NCI-H524 (cell line): Measurements from ENCODE around the gene MFRP.

Experiments
- DNase-seq, 2 experiments: peaks; one replicate each; lab custom pipeline; 2025; lab: John Stamatoyannopoulos, UW

The MFRP gene

DNA sequence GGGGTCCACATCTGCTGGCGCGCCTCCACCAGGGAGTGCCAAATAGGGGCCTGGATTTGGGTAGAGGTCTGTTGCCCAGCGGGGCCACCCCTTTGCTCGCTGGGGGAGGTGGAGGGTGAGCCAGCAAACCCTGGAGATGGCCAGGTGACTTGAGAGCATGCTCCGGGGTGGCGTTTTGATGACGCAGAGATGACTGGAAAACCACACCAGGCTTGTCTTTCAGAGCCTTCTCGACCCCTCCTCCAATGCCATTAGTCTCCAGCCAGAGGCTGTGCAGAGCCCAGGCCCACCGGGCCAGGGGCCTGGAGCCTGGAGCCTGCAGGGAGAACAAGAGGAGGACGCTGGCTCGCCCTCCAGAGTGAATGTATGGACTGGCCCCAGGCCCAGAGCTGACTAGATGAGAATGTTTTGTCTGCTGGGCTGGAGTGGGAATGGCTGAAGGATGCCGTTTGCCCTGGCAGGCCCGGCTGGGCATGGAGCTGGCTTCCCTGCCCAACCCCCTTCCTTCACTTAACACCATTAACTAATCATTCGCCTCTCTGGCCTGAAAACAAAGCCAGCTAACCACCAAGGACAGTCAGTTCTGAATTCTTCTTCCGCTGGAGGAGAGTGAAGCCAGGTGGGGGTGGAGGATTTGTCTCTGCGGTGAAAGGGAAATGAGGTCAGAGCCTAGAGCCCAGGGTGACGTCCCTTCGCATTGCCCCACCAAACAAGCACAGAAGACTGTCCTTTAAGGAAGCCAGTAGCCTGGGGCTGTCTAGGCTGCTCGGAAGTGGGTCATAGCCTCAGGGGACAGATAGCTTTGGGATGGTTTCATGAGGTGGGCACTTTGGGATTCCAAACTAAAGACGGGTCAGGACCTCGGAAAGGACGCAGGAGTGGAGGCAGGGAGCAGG is 28.0 kb downstream of the MFRP start:
- no peak for DNase-seq

DNA sequence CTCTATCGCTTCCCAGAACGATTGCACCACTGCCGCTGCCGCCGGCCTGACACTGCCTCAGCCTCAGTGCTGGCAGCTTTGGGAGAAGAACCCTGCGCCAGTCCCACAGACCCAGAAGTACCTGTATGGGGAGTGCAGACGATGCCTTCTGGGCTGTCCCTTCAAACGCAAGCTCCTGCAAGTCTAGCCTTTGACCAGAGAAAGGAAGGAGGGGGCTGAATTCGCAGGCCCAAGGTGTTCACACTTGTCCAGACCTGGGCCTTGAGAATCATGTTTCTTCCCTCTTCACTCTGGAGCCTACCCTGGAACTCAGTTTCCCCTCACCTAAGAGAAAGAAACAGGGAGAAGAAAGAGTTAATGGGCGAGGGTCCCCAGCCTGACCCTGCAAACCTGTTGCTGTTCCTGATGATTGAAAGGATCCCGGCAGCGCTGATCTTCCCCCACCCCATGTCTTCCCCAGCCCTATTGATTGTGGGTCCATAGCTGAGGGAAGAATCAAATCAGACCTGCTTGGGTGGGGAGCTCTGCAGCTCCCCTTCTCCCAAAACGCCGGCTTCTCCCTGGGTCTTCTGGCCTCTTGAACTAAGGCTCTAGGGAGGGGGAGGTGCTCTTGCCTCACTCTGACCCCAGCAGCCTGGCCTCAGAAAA is 28.8 kb downstream of the MFRP start:
- DNase-seq: no peak

DNA sequence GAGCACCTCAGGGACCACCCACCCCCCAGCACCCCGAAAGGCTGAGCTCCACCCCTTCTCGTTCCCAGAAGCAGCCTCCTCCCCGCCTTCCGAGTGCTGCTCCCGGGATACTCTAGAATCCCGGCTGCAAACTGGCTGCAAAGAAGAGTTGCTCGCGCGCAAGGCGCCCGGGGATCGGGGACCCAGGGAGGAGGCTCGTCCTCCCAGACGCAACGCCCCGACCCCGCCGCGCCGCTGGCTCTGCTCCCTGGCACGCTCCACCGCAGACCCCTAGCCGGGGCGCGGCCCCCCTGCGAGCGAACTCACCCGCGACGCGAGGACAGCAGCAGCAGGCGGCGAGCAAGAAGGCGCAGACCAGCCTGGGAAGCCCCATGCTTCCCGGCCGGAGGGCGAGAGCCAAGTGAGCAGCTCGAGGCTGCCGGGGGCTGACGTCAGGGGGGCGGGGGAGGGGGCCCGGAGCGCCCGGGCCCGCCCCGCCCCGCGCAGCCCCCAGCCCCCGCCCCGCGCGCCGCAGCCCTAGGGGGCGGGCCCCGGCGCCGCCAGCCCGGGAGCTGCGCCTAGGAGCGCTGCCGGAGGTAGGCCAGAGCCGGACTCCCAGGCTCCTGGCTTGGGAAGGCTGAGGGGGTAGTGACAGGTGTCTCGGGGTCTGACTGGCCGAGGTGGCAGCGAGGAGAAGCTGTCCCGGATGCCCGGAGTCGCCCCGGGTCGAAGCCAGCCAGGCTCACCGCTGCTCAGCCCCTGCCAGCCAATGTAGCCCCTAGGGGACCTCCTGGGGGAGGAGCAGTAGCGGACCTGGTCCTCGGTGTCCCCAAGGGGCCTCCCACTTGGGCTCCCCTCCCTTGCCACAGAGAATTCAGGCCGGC is 29.5 kb downstream of the MFRP start, which contains the start of gene MCAM:
Gene MCAM, minus strand, starts transcription at position 402 of the 863 bp plus-strand sequence. Its CDS starts 29 bp downstream, at position 373.
- DNase-seq: peak in 1 of 2 experiments; percentile 29

DNA sequence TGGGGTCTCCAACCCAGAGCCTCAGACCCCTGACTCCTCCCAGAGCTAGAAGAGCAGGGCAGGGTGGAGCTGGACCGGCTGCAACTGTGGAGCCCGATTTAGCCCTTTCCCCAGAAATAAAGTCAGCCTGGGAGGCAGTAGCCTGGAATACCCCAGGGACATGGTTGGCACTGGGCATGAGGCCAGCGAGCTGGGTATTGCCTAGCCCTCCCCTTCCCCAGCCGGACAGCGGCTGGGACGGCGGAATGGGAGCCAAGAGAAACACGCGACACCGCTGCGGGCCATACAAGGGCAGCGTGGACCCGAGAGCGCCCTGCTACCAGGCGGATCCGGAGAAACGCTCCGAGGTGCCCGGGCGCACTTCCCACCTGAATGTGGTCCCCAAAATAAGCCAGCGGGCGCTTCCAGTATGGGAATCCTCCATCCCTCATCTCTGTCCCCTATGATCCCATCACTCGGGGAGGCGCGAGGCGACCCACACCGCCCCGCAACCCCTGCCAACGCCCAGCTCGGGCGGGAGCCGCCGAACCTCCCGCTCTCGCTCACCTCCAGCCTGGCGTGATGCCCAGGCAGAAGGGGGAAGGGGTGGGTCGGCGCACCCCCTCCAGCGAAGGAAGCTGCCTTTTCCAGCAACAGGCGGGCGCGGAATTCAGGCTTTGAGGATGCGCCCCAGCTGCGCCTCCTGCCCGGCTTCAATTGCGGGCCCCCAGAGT is 30.3 kb downstream of the MFRP start:
- peak; percentile 40 to 52 for DNase-seq

DNA sequence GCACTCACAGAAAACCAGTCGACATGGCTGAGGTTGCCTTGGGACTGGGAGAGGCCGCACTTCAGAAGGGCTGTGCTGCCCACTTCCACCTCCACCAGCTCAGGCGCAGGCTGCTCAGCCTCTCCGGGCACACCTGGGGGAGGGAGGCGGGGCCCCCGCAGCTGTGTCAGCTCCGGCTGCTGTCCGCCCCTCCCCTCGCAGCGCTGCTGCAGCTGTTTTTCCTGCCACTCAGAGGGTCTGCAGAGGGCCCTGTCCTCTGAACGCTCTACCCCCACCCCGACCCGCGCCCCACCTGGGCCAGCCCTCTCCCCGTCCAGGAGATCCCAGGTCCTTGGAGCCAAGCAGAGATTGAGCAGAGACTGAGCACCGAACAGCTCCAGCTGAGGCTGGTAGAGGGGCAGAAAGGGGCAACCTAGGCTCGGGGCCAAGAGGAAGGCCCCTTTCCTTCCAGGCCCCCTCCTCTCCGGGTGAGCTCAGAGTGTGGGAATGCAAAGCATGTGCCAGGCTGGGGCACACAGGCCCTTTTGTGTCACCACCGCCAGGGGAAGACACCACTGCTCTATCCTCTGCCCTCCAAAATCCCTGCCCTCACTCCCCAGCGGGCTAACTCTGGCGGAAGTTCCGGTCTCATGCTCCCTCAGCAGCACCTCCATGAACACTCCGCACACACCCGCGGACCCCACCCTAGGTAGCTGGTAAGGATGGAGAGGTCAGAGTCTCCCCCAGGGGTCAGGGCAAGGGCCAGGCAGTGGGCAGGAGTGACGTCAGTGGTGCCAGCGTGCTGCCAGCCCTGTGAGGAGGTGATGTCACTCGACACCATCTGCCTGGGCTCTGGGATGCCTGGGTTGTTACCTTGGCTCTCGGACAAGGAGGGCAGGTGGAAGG is 31.1 kb downstream of the MFRP start:
- peak in 1 of 2 experiments; percentile 47 for DNase-seq

DNA sequence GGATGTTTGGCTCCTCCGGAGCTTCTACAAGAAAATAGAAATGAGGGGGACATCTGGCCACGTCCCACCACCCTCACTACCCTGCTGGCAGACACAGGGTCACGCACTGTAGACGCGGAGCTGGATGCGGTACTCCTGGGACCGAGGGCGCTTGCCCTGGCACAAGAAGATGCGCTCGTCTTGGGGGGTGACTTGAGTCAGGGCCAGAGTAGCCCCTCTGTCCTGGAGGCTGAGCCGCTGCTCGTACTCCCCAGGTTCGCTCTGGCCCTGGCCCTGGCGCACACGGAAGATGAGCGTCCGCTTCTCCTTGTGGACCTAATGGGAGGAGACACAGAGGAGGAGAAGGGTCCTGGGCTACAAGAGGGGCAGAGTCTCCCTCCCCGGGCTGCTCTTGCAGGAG is 31.8 kb downstream of the MFRP start:
- DNase-seq: no peak

DNA sequence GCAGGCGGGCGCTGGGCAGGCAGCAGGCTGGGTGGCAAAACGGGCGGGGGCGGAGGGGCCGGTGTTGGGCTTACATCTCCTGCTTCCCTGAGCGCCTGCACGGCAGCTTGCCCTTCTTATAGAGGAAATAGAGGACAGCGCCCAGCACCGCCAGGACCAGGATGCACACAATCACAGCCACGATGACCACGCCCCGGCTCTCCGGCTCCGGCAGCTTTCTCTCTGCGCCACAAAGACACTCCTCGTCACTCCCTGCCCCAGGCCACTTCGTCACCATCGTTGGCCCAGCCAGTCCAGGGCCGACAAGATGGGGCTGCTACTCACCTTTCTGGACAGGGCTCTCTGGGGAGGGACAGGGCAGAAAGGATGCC is 35.8 kb downstream of the MFRP start:
- no peak for DNase-seq

DNA sequence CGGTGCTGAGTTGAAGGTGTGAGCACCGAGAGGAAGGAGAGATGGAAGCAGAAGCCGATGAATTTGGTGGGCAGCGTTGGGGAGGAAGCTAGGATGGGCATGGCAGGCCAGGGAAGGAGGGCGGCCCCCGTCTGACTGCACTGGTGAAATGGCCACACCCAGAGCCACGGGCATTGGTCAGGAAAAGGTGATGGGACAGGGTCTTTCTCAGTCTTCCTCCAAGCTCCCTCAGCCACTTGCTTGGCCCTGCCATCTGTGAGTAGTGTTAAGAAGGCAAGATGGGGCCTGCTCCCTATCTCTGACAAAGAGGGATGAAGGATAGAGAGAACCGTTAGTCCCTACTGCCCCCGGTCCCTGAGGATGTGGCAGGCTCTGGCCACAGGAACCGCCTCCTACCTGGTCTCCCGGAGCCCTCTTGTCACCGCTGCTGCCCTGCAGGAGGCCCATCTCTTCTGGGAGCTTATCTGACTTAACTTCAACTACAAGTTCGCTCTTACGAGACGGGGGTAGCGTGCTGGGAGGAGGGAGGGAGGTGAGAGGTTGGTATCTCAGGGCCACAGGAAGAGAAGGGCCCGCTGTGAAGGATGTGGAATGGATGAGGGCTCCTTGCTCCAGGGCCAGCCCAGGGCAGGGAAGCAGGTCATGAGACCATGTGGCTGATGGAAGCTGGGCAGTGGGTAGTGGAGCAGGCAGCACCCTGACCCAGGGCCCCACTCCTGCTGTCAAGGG is 36.4 kb downstream of the MFRP start:
- DNase-seq: no peak

DNA sequence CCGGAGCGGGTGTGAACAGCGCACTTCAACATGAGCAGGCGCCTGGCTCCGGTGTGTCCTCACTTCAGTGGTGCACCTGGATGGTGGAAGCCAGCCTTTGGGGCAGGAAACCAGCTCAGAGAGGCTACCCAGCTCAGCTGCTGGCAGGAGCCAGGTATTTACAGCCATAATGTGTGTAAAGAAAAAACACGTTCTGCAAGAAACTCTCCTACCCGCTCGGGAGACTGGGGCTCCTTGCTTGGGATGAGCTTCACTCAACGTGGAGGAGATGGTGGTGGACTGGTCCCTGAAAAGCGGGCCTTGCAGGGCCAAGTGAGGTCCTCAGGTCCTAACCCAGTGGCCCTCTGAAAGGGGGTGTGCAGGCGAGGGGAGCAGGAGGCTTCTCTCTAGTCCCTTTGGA is 37.1 kb downstream of the MFRP start:
- no peak for DNase-seq

DNA sequence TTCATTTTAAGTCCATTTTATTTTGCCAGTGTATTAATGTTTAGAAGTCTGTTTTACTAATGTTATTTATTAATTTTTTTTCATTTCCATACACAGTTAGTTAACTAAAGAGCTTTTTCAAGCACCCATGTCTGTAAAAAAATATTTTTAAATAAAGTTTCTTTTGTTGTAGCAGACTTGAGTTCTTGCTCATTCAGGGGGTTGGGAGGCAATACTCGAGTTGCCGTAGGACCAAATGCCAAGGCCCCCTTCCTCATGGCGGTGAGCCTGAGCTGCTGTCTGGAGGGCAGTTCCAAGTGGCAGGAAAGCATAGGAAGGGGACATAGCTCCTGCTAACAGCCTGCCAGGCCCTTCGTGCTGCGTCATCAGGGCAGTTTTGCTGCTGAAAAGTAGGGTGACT is 38.5 kb downstream of the MFRP start:
- no peak for DNase-seq

DNA sequence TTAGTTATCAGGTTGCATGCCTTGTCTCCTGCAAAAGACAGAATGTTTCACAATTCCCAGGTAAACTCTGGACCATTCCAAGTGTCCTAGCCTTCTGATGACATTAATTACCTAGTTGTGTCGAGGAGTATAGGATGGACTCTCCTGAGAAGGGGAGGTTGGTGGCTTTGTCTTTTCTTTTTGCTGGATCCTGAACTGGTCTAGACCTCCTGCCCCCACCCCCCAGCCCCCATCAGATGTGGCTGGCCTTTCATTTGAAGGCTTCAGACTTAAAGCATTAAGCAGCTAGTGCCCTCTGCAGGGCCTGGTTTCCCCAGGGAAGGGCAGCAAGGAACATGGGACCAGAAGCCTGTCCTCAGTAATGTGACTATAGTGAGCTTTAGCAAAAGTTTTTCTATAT is 39.3 kb downstream of the MFRP start:
- peak in 1 of 2 experiments; percentile 23 for DNase-seq

DNA sequence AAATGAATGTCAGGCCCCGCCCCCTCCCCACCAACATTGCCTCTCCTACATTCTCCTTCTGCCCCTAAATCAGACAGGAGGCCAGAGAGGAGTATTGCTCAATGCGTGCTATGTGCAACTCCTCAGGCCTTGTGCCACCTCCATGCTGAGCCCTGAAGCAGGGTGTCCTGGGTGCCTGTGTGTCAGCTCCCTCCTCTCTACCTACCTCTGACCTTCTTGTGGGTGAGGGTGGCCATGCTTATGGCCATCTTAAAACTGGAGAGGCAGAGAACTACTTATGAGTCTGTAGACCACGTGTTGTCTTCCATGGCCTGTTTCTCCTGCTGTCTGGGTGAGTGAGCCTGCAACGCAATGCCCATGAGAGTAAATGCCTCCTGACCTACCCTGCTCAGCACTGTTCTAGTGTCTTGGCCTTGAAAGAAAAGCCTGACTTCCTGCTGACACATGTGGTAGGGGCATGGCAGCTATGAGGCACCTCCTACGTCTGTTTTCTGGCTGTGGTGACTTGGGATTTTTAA is 40.1 kb downstream of the MFRP start:
- no peak for DNase-seq

DNA sequence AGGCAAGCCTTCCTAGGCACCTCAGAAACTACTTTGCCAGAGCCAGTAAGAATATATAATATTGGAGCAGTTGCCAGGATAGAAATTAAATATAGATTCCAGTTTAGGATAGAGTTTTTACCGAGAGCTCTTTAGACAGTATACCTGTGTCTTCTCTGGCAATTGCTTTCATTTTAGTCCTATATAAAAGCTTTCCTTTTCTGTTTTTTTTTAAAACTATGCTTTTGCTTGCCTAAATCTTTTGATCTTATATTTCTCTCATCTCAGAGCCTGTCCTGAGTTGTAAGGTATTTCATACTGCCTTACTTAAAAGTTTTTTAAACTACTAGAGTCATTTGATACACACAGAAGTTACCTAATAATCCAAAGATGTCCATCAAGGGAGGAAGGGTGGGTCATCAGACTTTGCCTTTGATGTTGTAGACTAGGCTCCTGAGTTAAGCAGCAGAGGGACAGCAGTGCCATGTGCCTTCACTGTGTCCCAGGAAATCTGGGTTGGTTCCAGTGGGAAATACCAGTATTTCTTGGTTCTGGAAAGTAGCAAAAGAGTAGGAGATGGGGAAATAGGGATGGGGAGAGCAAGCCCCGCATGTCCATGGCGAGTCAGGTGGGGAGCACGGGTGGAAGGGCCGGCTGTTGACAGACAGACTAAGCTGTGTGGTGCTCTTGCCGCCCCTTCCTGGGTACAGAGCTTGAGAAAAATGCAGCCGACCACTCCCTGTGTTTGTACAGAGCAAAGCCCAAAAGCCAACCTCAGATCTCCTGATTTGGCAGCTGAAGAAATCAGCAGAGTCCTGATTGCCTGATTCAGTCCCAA is 40.7 kb downstream of the MFRP start:
- DNase-seq: no peak

DNA sequence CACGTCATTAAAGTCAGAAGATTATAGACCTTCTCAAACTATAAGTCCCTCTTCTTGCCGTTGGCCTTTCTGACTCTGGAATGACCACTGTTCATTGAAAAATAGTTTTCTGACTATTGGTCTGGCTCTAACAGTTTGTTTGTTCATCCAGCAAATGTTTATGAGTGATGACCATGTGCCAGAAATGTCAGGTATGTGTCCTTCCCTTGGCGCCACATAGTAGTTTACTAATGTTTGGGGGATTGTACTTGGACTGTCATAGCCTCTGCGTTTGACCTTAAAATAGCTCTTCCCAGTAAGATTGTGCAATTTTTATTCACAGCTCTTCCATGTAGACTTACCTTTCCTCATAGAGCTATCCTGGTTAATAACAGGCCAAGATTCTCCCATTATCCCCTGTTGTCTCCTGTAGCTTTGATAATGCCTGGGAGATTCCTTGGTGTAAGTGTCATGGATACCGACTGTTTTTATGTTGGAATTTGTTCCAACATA is 43.2 kb downstream of the MFRP start:
- DNase-seq: no peak

DNA sequence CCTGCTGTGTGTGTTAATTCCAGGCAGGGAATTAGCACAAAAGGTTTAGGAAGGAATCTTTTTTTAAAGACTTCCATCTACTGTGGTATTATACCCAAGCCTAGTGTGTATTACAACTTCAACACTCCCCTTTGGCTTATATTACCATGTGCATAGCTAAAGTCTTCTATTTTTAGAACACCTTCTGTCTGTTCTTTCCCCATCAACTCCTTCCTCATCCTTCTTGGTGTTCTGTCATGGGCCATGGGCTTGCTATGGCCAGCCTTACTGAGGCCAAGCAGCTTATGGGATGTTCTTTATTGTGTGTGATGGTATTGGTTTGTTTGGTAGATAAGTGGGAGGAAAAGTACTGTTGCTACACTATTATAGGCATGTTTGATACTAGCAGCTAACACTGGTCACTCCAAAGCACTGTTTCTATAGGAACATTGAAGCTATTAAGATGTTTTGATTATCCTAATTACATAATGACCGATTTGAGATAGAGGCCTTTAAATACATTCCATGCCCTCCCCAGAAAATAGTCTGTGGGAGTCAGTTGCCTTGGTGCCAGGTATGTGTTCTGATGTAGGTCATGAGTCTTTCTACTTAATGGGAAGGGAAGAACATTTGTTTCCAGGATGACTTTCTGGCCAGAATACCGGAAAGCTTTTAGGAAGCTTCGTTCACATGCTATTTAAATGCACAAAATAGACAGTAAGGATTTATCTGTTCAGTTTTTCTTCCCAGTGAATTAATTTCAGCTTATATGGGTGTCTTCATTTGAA is 46.1 kb downstream of the MFRP start:
- DNase-seq: no peak

DNA sequence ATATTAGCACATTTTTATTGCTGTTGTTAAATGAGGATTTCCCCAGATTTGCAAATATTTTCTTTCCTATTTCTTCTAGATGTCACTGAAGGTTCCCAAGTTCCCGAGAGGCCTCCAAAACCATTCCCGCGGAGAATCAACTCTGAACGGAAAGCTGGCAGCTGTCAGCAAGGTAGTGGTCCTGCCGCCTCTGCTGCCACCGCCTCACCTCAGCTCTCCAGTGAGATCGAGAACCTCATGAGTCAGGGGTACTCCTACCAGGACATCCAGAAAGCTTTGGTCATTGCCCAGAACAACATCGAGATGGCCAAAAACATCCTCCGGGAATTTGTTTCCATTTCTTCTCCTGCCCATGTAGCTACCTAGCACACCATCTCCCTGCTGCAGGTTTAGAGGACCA is 47.1 kb downstream of the MFRP start:
- no peak for DNase-seq

DNA sequence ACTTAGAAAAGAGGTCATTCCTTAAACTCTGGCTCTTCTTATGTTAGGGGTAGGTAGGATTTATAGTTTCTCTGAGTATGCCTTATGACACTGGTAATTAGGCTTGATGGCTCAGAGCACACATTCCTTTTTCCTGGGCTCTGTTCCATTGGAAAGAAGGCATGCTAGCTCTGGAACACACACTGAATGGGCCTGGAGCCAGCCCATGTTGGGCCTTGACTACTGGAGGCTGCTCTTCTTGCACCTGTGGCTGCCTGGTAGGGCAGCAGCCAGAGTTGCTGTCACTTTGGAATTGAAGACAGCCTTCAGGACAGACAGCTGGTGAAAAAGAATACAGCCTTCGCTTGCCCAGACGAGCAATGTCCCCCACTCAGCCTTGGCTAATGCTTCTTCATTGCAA is 47.8 kb downstream of the MFRP start:
- no peak for DNase-seq

DNA sequence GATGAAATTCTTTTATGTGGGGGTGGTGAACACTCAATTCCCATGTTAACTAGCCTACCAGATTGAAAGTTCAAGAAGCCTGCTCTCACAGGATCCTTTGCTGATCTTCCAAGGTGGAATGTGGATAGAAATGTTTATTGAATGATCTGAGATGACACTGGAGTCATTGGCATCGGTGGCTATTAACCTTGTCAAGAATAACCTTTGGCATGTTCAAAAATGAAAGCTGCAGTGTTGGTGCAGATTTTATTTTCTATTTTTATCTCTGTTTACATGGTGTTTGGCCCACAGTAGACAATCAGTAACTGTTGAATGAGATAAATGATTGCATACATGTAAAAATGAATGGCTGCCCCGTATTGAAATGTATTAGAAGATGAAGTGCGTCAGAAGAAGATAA is 48.6 kb downstream of the MFRP start:
- DNase-seq: no peak
